Liver (tissue), 3 donors: ENCODE measurements around the gene METTL14.
A peak's percentile ranks its signal among the peaks of the same experiment; 100 is the strongest.

Source experiments
- CTCF ChIP-seq: fragments of 150-350 bp; IDR thresholded peaks from 2 replicates; pipeline ENCODE4 v1.5.1; 2017; ENCODE audit warnings: improper control_type of control experiment, low read depth, low read length; ENCODE audit not compliant: missing input control
- EGR1 ChIP-seq, 2 donors: IDR thresholded peaks; 2 replicates each; pipeline ENCODE4 v1.6.1; 2016 to 2018; ENCODE audit warnings: antibody characterized with exemption in 2 of 2, low read depth in 2 of 2
- GABPA ChIP-seq, 2 donors: IDR thresholded peaks in 1 of 2; conservative IDR thresholded peaks in 1 of 2; 2 replicates each; pipeline ENCODE4 v1.6.1; 2016; ENCODE audit warnings: antibody characterized with exemption in 2 of 2, mild to moderate bottlenecking in 1 of 2, moderate library complexity in 1 of 2
- JUND ChIP-seq, 2 donors: IDR thresholded peaks; 2 replicates each; pipeline ENCODE4 v1.6.1; 2016; ENCODE audit warnings: antibody characterized with exemption in 2 of 2
- RAD21 ChIP-seq, 2 donors: IDR thresholded peaks; 2 replicates each; pipeline ENCODE4 v1.6.1; 2016; ENCODE audit warnings: antibody characterized with exemption in 2 of 2, mild to moderate bottlenecking in 2 of 2
- SP1 ChIP-seq: IDR thresholded peaks from 2 replicates; pipeline ENCODE4 v1.6.1; 2018; ENCODE audit warnings: antibody characterized with exemption, mild to moderate bottlenecking
- TAF1 ChIP-seq: conservative IDR thresholded peaks from 2 replicates; pipeline ENCODE4 v1.6.1; 2016; ENCODE audit warnings: antibody characterized with exemption, mild to moderate bottlenecking
- YY1 ChIP-seq: IDR thresholded peaks from 2 replicates; pipeline ENCODE4 v1.6.1; 2016; ENCODE audit warnings: antibody characterized with exemption, mild to moderate bottlenecking
- donor health status: healthy.
- donor health status: healthy.

- TF ChIP-seq YY1, result no peak
- TF ChIP-seq CTCF, result no peak
- TF ChIP-seq EGR1 (IDR thresholded peaks at IDR 0.05; ENCODE audit: low read depth in 2 of 2), result no peak
- no peak for TF ChIP-seq JUND (IDR thresholded peaks at IDR 0.05)
- peak; percentile 31 to 70 for TF ChIP-seq GABPA (IDR thresholded peaks at IDR 0.05 in 1 of 2, conservative IDR thresholded peaks at IDR 0.05 in 1 of 2)
- TF ChIP-seq SP1, result no peak
- no peak for TF ChIP-seq TAF1
- no peak for TF ChIP-seq RAD21 (IDR thresholded peaks at IDR 0.05)
Observed at GRCh38 chr4:118683513-118683912, 1.7 kb upstream of the METTL14 start.
